ENCODE results near the gene FAM135A. TPM values are rescaled to one million over a fixed set of nuclear protein-coding genes. Genes with fewer than 3 reads are reported as not detected.

Gene FAM135A
- total and polyA plus RNA-seq, 2 of the 13 experiments (the other 11 are each of a cell fraction or from before 2014, with no cell fraction given) = 26.9 to 31.5 TPM

- TF ChIP-seq SNAPC4 (CRISPR knock-in tag; IDR thresholded peaks at IDR 0.05) (no peak), ZHX1 (CRISPR knock-in tag; IDR thresholded peaks at IDR 0.05; ENCODE audit: low read depth) (peak; percentile 36; the same call in 1 of the 2 replicates), GATA4 (IDR thresholded peaks at IDR 0.05; ENCODE audit: borderline replicate concordance, low read depth) (0 out of 2 replicates have a peak, but pooled peaks have one; percentile 29), ZNF160 (CRISPR knock-in tag; IDR thresholded peaks at IDR 0.05) (0 out of 2 replicates have a peak, but pooled peaks have one; percentile 31), MXD3 (CRISPR knock-in tag; IDR thresholded peaks at IDR 0.05) (0 out of 2 replicates have a peak, but pooled peaks have one; percentile 33), CHD4 (IDR thresholded peaks at IDR 0.05; ENCODE audit: borderline replicate concordance, low read length) (no peak), KDM6A (CRISPR knock-in tag; IDR thresholded peaks at IDR 0.05; ENCODE audit: low read depth) (peak; percentile 16; the same call in 1 of the 2 replicates), JARID2 (CRISPR knock-in tag; IDR thresholded peaks at IDR 0.05; ENCODE audit: insufficient replicate concordance) (no peak), ZNF644 (CRISPR knock-in tag; IDR thresholded peaks at IDR 0.05; ENCODE audit: low read depth) (no peak), ZNF782 (CRISPR knock-in tag; IDR thresholded peaks at IDR 0.05; ENCODE audit: borderline replicate concordance) (no peak), ZNF496 (CRISPR knock-in tag; IDR thresholded peaks at IDR 0.05; ENCODE audit: insufficient replicate concordance) (no peak), SP1 (IDR thresholded peaks at IDR 0.05) (no peak), SP1 (CRISPR knock-in tag; IDR thresholded peaks at IDR 0.05) (no peak; the same call in 1 of the 2 replicates), MEIS1 (CRISPR knock-in tag; IDR thresholded peaks at IDR 0.05; ENCODE audit: borderline replicate concordance) (no peak), ZMYM4 (CRISPR knock-in tag; IDR thresholded peaks at IDR 0.05) (peak; percentile 100), ZNF326 (CRISPR knock-in tag; IDR thresholded peaks at IDR 0.05; ENCODE audit: borderline replicate concordance) (no peak), THAP11 (CRISPR knock-in tag; IDR thresholded peaks at IDR 0.05) (peak; percentile 82), CREM (IDR thresholded peaks at IDR 0.05) (peak; percentile 93), CREM (CRISPR knock-in tag; IDR thresholded peaks at IDR 0.05) (no peak; the same call in 1 of the 2 replicates), MTERF4 (CRISPR knock-in tag; IDR thresholded peaks at IDR 0.05) (0 out of 2 replicates have a peak, but pooled peaks have one; percentile 50), GABPB1 (CRISPR knock-in tag; IDR thresholded peaks at IDR 0.05) (peak; percentile 71)
Measured at GRCh38 chr6:70413114-70413991, at the start of gene FAM135A (continued).
